ENCODE data around the gene FERMT3.
A peak's percentile ranks its signal among the peaks of the same experiment; 100 is the strongest.

The FERMT3 gene

GRCh38 chr11:64176751-64177150 lies 29.8 kb upstream of the FERMT3 start:
- H3K4me2 ChIP-seq (ENCODE audit: low read length) = no peak overlapping the region
- H3K4me3 ChIP-seq (ENCODE audit: low read length) = no peak overlapping the region
- peaks cover 2% of the 10 kb centered on the region for H3K36me3 ChIP-seq (ENCODE audit: insufficient read depth, low read length)
- H3K4me1 ChIP-seq (ENCODE audit: control insufficient read depth, insufficient read depth, low read length) = peaks cover 13% of the 10 kb centered on the region
- no peaks in the 10 kb centered on the region for H3K27me3 ChIP-seq (ENCODE audit: control insufficient read depth, insufficient read depth, low read length)
- no peak overlapping the region for H3K9ac ChIP-seq (ENCODE audit: low read depth, low read length)
- H3K9me3 ChIP-seq (replicated peaks; ENCODE audit: low read length) = peaks cover 6% of the 10 kb centered on the region

- Histone ChIP-seq H3K9ac (ENCODE audit: low read depth, low read length) (no peak overlapping the region), H3K27me3 (ENCODE audit: control insufficient read depth, insufficient read depth, low read length) (no peaks in the 10 kb centered on the region), H3K36me3 (ENCODE audit: insufficient read depth, low read length) (peaks cover 2% of the 10 kb centered on the region), H3K4me3 (ENCODE audit: low read length) (no peak overlapping the region), H3K4me2 (ENCODE audit: low read length) (no peak overlapping the region), H3K9me3 (replicated peaks; ENCODE audit: low read length) (peaks cover 6% of the 10 kb centered on the region), H3K4me1 (ENCODE audit: control insufficient read depth, insufficient read depth, low read length) (peaks cover 16% of the 10 kb centered on the region)
These were observed 28.3 kb upstream of the FERMT3 start for GRCh38 chr11:64178203-64178602.

- no peak overlapping the region for H3K9ac ChIP-seq (ENCODE audit: low read depth, low read length)
These were observed 27.4 kb upstream of the FERMT3 start for GRCh38 chr11:64178951-64179639.

GRCh38 chr11:64180891-64181290 lies 25.6 kb upstream of the FERMT3 start:
- Histone ChIP-seq H3K36me3 (ENCODE audit: insufficient read depth, low read length) (no peaks in the 10 kb centered on the region), H3K4me2 (ENCODE audit: low read length) (peak overlapping the region; percentile 61), H3K27me3 (ENCODE audit: control insufficient read depth, insufficient read depth, low read length) (no peaks in the 10 kb centered on the region), H3K9ac (ENCODE audit: low read depth, low read length) (peak overlapping the region; percentile 21), H3K4me1 (ENCODE audit: control insufficient read depth, insufficient read depth, low read length) (peaks cover 30% of the 10 kb centered on the region), H3K4me3 (ENCODE audit: low read length) (no peak overlapping the region), H3K9me3 (replicated peaks; ENCODE audit: low read length) (no peaks in the 10 kb centered on the region)

More at GRCh38 chr11:64178951-64179639, 27.4 kb upstream of the FERMT3 start:
- Histone ChIP-seq H3K36me3 (ENCODE audit: insufficient read depth, low read length) (no peaks in the 10 kb centered on the region), H3K4me3 (ENCODE audit: low read length) (no peak overlapping the region), H3K27me3 (ENCODE audit: control insufficient read depth, insufficient read depth, low read length) (no peaks in the 10 kb centered on the region), H3K4me2 (ENCODE audit: low read length) (no peak overlapping the region), H3K4me1 (ENCODE audit: control insufficient read depth, insufficient read depth, low read length) (peaks cover 20% of the 10 kb centered on the region), H3K9me3 (replicated peaks; ENCODE audit: low read length) (peaks cover under 1% of the 10 kb centered on the region)

GRCh38 chr11:64181506-64182411 lies 24.8 kb upstream of the FERMT3 start:
- Histone ChIP-seq H3K9me3 (replicated peaks; ENCODE audit: low read length) (no peaks in the 10 kb centered on the region), H3K4me1 (ENCODE audit: control insufficient read depth, insufficient read depth, low read length) (peaks cover 30% of the 10 kb centered on the region), H3K36me3 (ENCODE audit: insufficient read depth, low read length) (no peaks in the 10 kb centered on the region), H3K4me2 (ENCODE audit: low read length) (peak overlapping the region; percentile 61), H3K27me3 (ENCODE audit: control insufficient read depth, insufficient read depth, low read length) (no peaks in the 10 kb centered on the region), H3K9ac (ENCODE audit: low read depth, low read length) (peak overlapping the region; percentile 22), H3K4me3 (ENCODE audit: low read length) (no peak overlapping the region)

GRCh38 chr11:64183890-64184289 lies 22.6 kb upstream of the FERMT3 start:
- no peak overlapping the region for H3K4me3 ChIP-seq (ENCODE audit: low read length)
- H3K9ac ChIP-seq (ENCODE audit: low read depth, low read length) = no peak overlapping the region
- peaks cover 30% of the 10 kb centered on the region for H3K4me1 ChIP-seq (ENCODE audit: control insufficient read depth, insufficient read depth, low read length)
- H3K36me3 ChIP-seq (ENCODE audit: insufficient read depth, low read length) = peaks cover 5% of the 10 kb centered on the region
- no peak overlapping the region for H3K4me2 ChIP-seq (ENCODE audit: low read length)
- H3K27me3 ChIP-seq (ENCODE audit: control insufficient read depth, insufficient read depth, low read length) = no peaks in the 10 kb centered on the region
- no peaks in the 10 kb centered on the region for H3K9me3 ChIP-seq (replicated peaks; ENCODE audit: low read length)

- H3K9me3 ChIP-seq (replicated peaks; ENCODE audit: low read length) = no peaks in the 10 kb centered on the region
- no peaks in the 10 kb centered on the region for H3K27me3 ChIP-seq (ENCODE audit: control insufficient read depth, insufficient read depth, low read length)
- peak overlapping the region; percentile 88 for H3K9ac ChIP-seq (ENCODE audit: low read depth, low read length)
- peak overlapping the region; percentile 84 for H3K4me2 ChIP-seq (ENCODE audit: low read length)
- H3K36me3 ChIP-seq (ENCODE audit: insufficient read depth, low read length) = peaks cover 10% of the 10 kb centered on the region
- H3K4me3 ChIP-seq (ENCODE audit: low read length) = peak overlapping the region; percentile 78
- H3K4me1 ChIP-seq (ENCODE audit: control insufficient read depth, insufficient read depth, low read length) = peaks cover 30% of the 10 kb centered on the region
These were observed 21.3 kb upstream of the FERMT3 start for GRCh38 chr11:64185175-64185692.

- Histone ChIP-seq H3K4me1 (ENCODE audit: control insufficient read depth, insufficient read depth, low read length) (peaks cover 25% of the 10 kb centered on the region), H3K9me3 (replicated peaks; ENCODE audit: low read length) (no peaks in the 10 kb centered on the region), H3K27me3 (ENCODE audit: control insufficient read depth, insufficient read depth, low read length) (no peaks in the 10 kb centered on the region), H3K4me2 (ENCODE audit: low read length) (peak within 1 kb of the TSS; percentile 84), H3K9ac (ENCODE audit: low read depth, low read length) (peak within 1 kb of the TSS; percentile 88), H3K36me3 (ENCODE audit: insufficient read depth, low read length) (peaks cover 10% of the 10 kb centered on the region), H3K4me3 (ENCODE audit: low read length) (peak within 1 kb of the TSS; percentile 78)
These were observed 20.6 kb upstream of the FERMT3 start, which contains the start of gene STIP1 for GRCh38 chr11:64185693-64186491. Gene STIP1 (plus strand): TSS chr11:64186171. CDS start chr11:64186262, 91 bp downstream.

- H3K9me3 ChIP-seq (replicated peaks; ENCODE audit: low read length) = no peaks in the 10 kb centered on the region
- peaks cover 10% of the 10 kb centered on the region for H3K36me3 ChIP-seq (ENCODE audit: insufficient read depth, low read length)
- no peak overlapping the region for H3K9ac ChIP-seq (ENCODE audit: low read depth, low read length)
- H3K27me3 ChIP-seq (ENCODE audit: control insufficient read depth, insufficient read depth, low read length) = no peaks in the 10 kb centered on the region
- H3K4me2 ChIP-seq (ENCODE audit: low read length) = no peak overlapping the region
- H3K4me3 ChIP-seq (ENCODE audit: low read length) = no peak overlapping the region
- H3K4me1 ChIP-seq (ENCODE audit: control insufficient read depth, insufficient read depth, low read length) = peaks cover 19% of the 10 kb centered on the region
These were observed 19.9 kb upstream of the FERMT3 start for GRCh38 chr11:64186492-64187165.

GRCh38 chr11:64192434-64192833 lies 14.1 kb upstream of the FERMT3 start:
- H3K9me3 ChIP-seq (replicated peaks; ENCODE audit: low read length) = no peaks in the 10 kb centered on the region
- H3K36me3 ChIP-seq (ENCODE audit: insufficient read depth, low read length) = peaks cover 61% of the 10 kb centered on the region
- H3K4me1 ChIP-seq (ENCODE audit: control insufficient read depth, insufficient read depth, low read length) = no peaks in the 10 kb centered on the region
- H3K9ac ChIP-seq (ENCODE audit: low read depth, low read length) = no peak overlapping the region
- no peaks in the 10 kb centered on the region for H3K27me3 ChIP-seq (ENCODE audit: control insufficient read depth, insufficient read depth, low read length)
- H3K4me3 ChIP-seq (ENCODE audit: low read length) = no peak overlapping the region
- H3K4me2 ChIP-seq (ENCODE audit: low read length) = no peak overlapping the region

All from skeletal muscle satellite cell (primary cell).